8988T (cell line): ENCODE measurements around the gene NAT9.

ENCODE experiments used
- DNase-seq: peaks from one replicate; pipeline ENCODE4 v3.0.0; 2011

The NAT9 gene

GRCh38 chr17:74759243-74759801 lies 16.8 kb downstream of the NAT9 start:
- no peak for DNase-seq

GRCh38 chr17:74758848-74759168 lies 17.3 kb downstream of the NAT9 start:
- no peak for DNase-seq

GRCh38 chr17:74757931-74758847 lies 18.0 kb downstream of the NAT9 start:
- no peak for DNase-seq

GRCh38 chr17:74757502-74757901 lies 18.6 kb downstream of the NAT9 start:
- DNase-seq: no peak

- DNase-seq: no peak
Measured at GRCh38 chr17:74756891-74757290, 19.3 kb downstream of the NAT9 start.

GRCh38 chr17:74755533-74755932 lies 20.6 kb downstream of the NAT9 start:
- DNase-seq: no peak

GRCh38 chr17:74754832-74755231 lies 21.3 kb downstream of the NAT9 start:
- DNase-seq: no peak

GRCh38 chr17:74752822-74753401 lies 23.2 kb downstream of the NAT9 start:
- DNase-seq: no peak

- no peak for DNase-seq
Measured at GRCh38 chr17:74752415-74752814, 23.7 kb downstream of the NAT9 start.

- no peak for DNase-seq
Measured at GRCh38 chr17:74750327-74751069, 25.6 kb downstream of the NAT9 start.

GRCh38 chr17:74750039-74750326 lies 26.2 kb downstream of the NAT9 start:
- DNase-seq: no peak

GRCh38 chr17:74749279-74750038 lies 26.7 kb downstream of the NAT9 start:
- no peak for DNase-seq

- DNase-seq: no peak
Measured at GRCh38 chr17:74748529-74749278, 27.4 kb downstream of the NAT9 start, which contains the start of gene NHERF1. Gene NHERF1 (plus strand): TSS chr17:74748628. CDS start chr17:74748847, 219 bp downstream.

GRCh38 chr17:74748279-74748528 lies 27.9 kb downstream of the NAT9 start:
- peak; percentile 93 for DNase-seq

- no peak for DNase-seq
Measured at GRCh38 chr17:74746922-74747321, 29.2 kb downstream of the NAT9 start.

GRCh38 chr17:74746376-74746775 lies 29.8 kb downstream of the NAT9 start:
- no peak for DNase-seq

GRCh38 chr17:74745548-74746177 lies 30.5 kb downstream of the NAT9 start:
- no peak for DNase-seq

- peak; percentile 86 for DNase-seq
Measured at GRCh38 chr17:74744714-74745547, 31.2 kb downstream of the NAT9 start.

GRCh38 chr17:74744349-74744713 lies 31.8 kb downstream of the NAT9 start:
- DNase-seq: no peak

- DNase-seq: no peak
Measured at GRCh38 chr17:74743755-74744154, 32.4 kb downstream of the NAT9 start.

GRCh38 chr17:74742978-74743545 lies 33.1 kb downstream of the NAT9 start:
- DNase-seq: no peak
